PC-3 (cell line): ENCODE data around the gene FBLIM1.

Experiments
- CTCF ChIP-seq: fragments of 300-600 bp; sonication (generic); conservative IDR thresholded peaks from 2 replicates; pipeline ENCODE4 v1.5.1; 2017; ENCODE audit warnings: antibody characterized with exemption, low read depth, mild to moderate bottlenecking, low read length
- EZH2phosphoT487 ChIP-seq: fragments of 300-600 bp; sonication (generic); IDR thresholded peaks from 2 replicates; pipeline ENCODE4 v1.6.1; 2018; ENCODE audit warnings: mild to moderate bottlenecking, antibody characterized with exemption, low read length, borderline replicate concordance

DNA sequence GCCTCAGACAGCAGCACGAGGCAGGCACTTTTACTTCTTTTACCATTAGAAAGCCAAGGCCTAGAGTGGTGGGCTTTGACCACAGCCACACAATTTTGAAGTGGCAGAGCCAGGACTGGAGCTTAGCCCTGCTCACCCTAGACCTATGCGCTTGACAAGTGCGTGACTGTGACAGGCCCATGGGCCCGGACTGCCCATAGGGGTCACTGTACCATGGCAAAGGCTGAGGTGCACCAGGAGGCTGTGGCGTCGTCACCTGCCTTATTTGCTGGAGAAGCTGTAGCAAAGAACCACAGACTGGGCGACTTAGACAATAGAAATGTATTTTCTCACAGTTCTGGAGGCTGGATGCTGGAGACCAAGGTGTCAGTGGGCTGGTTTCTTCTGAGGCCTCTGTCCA lies 18.9 kb upstream of the FBLIM1 start:
- TF ChIP-seq EZH2phosphoT487 (no peak), CTCF (peak; percentile 38; the same call in 1 of the 2 replicates)
